Inflammatory macrophage treated with lipopolysaccharide for 4 hours (primary cell): ENCODE data around the gene PLBD2.

Experiments used
- DNase-seq: peaks from one replicate; pipeline ENCODE4 v3.0.0-alpha.2; 2020

The PLBD2 gene

GRCh38 chr12:113422886-113423669 lies 64.7 kb downstream of the PLBD2 start:
- DNase-seq = peak; percentile 22

GRCh38 chr12:113424456-113424855 lies 66.1 kb downstream of the PLBD2 start:
- DNase-seq = no peak

- DNase-seq = peak; percentile 56
These were observed 66.8 kb downstream of the PLBD2 start for GRCh38 chr12:113424915-113425823.

GRCh38 chr12:113425960-113426453 lies 67.6 kb downstream of the PLBD2 start:
- DNase-seq = no peak

GRCh38 chr12:113427882-113428281 lies 69.5 kb downstream of the PLBD2 start:
- DNase-seq = no peak

GRCh38 chr12:113428482-113428881 lies 70.1 kb downstream of the PLBD2 start:
- no peak for DNase-seq

- DNase-seq = no peak
These were observed 74.6 kb downstream of the PLBD2 start for GRCh38 chr12:113432986-113433385.

GRCh38 chr12:113435367-113435766 lies 77.0 kb downstream of the PLBD2 start:
- DNase-seq = no peak

- DNase-seq = no peak
These were observed 78.2 kb downstream of the PLBD2 start for GRCh38 chr12:113436586-113436985.

GRCh38 chr12:113436993-113437728 lies 78.8 kb downstream of the PLBD2 start:
- no peak for DNase-seq

- no peak for DNase-seq
These were observed 79.3 kb downstream of the PLBD2 start for GRCh38 chr12:113437729-113438100.

- DNase-seq = no peak
These were observed 80.3 kb downstream of the PLBD2 start for GRCh38 chr12:113438523-113439300.

GRCh38 chr12:113439301-113439597 lies 80.9 kb downstream of the PLBD2 start:
- DNase-seq = no peak

GRCh38 chr12:113439606-113440030 lies 81.2 kb downstream of the PLBD2 start:
- DNase-seq = peak; percentile 36

- no peak for DNase-seq
These were observed 81.9 kb downstream of the PLBD2 start for GRCh38 chr12:113440336-113440735.
